ACHN (cell line): ENCODE data around the gene CDC42BPA.
"Not testable (repeated sequence)": the region's sequence is repeated elsewhere in the genome, so short reads cannot be mapped to it uniquely, and the experiment has no call there.

Source experiments
- DNase-seq: peaks from one replicate; pipeline ENCODE4 v3.0.0-alpha.2; 2015
- in situ Hi-C: cut with HindIII; loops from 2 replicates; pipeline ENCODE4 v1.10.0; 2017; ENCODE audit warnings: low sequenced_read_pairs, low pct_ligation_motif_present, low pct_unique_long_range_greater_than_20kb

Gene CDC42BPA

GRCh38 chr1:226971765-226972164 lies 346.5 kb downstream of the CDC42BPA start:
- no peak for DNase-seq
- in situ Hi-C loops, result no loop called here

DNA sequence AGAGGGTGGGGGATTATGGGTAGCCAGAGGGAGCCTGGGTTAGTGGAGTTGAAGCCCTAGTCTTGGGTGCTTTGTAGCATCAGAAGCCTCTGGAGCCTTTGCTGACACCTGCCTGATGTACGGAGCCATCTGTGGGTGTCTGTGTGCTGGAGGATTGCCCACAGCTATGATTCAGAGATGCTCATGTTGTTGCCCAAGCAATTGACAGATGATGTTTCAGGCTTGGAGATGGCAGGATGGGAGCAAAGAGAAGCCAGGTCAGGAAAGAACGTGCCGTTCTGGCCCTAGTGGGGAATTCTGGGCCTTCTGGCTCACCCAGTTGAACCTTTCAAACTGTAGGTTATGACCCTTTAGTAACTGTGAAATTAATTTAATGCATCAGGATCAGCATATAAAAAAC lies 350.6 kb downstream of the CDC42BPA start:
- DNase-seq, result no peak
- in situ Hi-C loops, result no loop called here

DNA sequence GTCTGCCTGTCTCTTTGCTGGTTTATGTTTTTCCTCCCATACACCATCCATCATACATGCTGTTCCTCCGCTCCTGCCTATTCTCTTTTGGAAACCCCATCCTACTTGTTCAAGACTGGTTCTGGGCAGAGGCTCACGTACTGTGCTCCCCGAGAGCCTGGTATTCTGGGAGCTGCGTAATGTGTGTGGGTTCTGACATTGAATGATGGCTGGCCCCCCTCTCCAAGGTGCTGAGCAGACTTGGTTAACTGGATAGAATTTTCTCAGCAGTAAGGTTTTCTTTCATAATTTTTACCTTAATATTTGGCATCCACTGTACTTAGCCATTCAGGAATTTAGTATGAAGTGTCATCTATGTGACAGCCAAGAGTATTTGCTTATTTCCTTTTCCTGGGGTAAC lies 351.6 kb downstream of the CDC42BPA start:
- DNase-seq, result no peak
- in situ Hi-C loops, result no loop called here

DNA sequence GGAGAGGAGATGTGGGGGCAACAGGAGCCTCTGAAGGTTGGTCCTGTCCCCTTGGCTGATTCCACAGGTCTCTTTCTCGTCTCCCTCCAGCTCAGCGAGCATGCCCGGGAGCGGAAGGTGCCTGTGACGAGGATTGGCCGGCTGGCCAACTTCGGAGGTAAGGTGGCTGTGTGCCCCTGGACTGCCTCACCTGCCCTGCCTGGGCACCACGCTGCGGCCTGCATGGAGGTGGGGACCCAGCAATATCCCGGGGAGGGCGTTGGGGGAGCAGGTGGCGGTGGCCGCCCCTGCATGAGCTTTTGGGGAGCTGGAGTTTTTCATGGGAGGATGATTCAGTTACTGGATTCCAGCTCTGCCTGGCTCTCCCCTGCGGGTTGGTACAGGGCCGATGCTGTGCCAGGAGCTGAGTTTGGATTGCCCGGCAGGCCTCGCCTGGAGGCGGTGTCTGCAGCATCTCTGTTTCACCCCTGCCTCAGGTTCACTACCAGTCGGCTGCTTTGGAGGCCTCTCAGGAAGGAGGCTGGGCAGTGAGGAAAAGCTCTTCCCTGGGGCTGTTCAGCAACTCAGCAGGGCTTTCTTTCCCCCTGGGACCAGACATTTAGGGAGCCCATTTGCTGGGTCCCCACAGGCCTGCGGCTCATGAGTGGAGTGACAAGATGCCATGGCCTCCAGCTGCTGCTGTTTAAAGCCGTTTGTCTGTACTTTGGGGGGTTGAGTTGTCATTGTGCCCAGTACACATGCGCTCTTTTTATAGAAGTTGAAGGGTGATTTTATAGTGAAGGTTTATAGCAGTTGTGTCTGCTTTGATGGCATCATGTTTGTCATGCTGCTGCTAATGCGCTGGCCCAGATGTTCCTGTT lies 352.5 kb downstream of the CDC42BPA start:
- in situ Hi-C loops, result no loop called here
- no peak for DNase-seq

- DNase-seq, result no peak
Observed at GRCh38 chr1:226964611-226965486, 353.4 kb downstream of the CDC42BPA start.

DNA sequence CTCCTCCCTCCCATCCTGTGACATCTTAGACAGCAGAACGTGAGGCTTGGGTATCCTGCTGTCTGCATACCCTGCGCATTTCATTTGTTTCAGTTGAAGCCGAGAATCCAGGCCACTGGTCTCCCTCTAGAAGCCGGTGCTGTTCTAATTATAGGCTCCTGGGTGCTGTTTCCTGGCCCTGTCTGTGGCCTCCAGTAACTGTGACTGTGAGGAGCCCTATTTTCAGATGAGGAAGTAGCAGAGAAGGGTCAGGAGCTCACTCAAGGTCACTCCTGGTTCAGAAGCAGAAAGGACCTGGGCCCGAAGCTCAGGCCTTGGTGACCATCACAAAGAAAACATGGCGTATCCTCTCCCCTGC lies 354.2 kb downstream of the CDC42BPA start:
- DNase-seq, result no peak
- in situ Hi-C loops, result no loop called here

More at GRCh38 chr1:226964611-226965486, 353.4 kb downstream of the CDC42BPA start:
- in situ Hi-C loops, result no loop called here

- in situ Hi-C loops, result no loop called here
- DNase-seq, result no peak
Observed at GRCh38 chr1:226962421-226963391, 355.6 kb downstream of the CDC42BPA start.

DNA sequence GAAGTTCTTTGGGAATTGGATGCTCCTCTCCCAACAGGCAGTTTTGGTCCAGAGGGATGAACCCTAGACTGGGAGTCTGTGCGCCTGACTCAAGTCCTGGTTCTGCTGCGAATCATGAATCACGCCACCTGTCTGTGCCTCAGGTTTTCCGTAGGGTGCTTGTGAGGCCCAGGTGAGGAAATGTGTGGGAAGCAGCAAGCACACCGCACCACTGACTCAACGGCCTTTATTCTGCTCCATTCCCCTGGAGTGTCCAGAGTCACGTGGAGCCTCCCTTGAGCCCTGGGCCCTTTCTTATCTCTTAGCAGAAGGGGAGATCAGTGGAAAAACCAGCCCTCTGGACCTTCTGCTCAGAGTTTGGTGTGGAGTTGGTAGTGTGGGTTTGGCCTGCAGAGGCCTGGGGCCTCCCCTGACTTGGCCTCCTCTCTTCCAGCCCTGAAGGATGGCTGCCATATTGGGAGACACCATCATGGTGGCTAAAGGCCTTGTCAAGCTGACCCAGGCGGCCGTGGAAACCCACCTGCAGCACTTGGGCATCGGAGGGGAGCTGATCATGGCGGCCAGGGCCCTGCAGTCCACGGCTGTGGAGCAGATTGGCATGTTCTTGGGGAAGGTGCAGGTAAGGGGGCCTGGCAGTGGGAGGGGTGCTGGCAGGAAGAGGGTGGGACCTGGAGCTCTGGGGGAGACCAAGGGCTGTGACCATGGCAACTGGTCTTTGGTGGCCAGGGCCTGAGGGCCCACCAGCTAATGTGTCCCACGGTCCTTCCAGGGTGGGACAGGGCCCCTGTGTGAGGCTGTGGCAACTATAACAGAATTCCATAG lies 357.1 kb downstream of the CDC42BPA start:
- in situ Hi-C loops, result no loop called here
- DNase-seq, result no peak

DNA sequence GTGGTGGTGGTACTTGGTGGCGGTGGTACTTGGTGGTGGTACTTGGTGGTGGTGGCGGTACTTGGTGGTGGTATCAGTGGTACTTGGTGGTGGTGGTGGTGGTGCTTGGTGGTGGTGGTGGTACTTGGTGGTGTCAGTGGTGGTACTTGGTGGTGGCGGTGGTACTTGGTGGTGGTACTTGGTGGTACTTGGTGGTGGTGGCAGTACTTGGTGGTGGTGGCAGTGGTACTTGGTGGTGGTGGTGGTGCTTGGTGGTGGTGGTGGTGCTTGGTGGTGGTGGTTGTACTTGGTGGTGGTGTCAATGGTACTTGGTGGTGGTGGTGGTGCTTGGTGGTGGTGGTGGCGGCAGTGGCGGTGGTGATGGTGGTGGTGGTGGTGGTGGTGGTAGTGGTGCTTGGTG lies 358.0 kb downstream of the CDC42BPA start:
- no peak for DNase-seq
- in situ Hi-C loops, result no loop called here

DNA sequence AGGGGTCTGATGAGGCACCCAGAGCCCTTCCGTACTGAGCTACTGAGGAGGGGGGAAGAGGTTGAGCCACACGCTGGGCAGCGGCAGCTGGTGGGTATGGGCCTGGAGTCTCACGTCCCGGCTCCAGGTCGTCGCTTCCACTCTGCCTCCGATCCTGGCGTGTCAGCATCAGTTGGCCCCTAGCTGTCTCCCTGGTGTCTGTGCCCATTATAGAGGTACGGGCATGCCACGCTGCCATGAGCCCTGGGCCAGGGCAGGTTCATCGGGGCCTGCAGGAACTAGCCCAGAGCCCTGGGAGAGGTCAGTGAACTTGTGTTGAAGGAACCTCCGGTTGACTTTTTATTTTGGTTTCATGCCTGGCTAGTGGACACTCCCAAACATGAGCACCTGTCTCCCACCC lies 360.0 kb downstream of the CDC42BPA start:
- in situ Hi-C loops, result no loop called here
- no peak for DNase-seq

GRCh38 chr1:226957714-226958113 lies 360.6 kb downstream of the CDC42BPA start:
- in situ Hi-C loops, result no loop called here
- no peak for DNase-seq

- no peak for DNase-seq
- in situ Hi-C loops, result no loop called here
Observed at GRCh38 chr1:226956942-226957713, 361.2 kb downstream of the CDC42BPA start.

DNA sequence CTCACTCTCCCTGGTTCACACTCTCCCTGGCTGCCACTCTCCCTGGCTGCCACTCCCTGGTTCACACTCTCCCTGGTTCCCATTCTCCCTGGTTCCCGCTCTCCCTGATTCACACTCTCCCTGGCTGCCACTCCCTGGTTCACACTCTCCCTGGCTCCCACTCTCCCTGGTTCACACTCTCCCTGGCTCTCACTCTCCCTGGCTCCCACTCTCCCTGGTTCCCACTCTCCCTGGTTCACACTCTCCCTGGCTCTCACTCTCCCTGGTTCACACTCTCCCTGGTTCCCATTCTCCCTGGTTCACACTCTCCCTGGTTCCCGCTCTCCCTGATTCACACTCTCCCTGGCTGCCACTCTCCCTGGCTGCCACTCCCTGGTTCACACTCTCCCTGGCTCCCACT lies 362.4 kb downstream of the CDC42BPA start:
- in situ Hi-C loops, DNase-seq: not testable (repeated sequence)

DNA sequence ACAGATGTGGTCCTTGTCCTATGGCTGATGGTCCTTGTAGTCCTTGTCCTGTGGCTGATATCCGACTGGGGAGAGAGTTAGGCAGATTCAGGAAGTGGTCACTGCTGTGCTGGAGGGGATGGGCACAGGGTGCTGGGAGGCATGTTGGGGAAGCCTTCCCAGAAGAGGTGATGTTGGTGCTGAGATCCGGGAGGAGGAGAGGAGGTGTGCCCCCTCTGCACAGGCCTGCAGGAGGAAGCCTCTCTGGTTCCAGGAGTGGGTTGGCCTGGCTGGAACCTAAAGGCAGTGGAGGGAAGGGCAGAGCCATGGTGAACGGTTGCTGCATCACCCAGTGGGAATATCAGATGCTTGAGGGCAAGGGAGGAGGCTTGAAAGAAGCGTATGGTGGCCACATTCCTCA lies 363.5 kb downstream of the CDC42BPA start:
- no peak for DNase-seq
- in situ Hi-C loops, result no loop called here

DNA sequence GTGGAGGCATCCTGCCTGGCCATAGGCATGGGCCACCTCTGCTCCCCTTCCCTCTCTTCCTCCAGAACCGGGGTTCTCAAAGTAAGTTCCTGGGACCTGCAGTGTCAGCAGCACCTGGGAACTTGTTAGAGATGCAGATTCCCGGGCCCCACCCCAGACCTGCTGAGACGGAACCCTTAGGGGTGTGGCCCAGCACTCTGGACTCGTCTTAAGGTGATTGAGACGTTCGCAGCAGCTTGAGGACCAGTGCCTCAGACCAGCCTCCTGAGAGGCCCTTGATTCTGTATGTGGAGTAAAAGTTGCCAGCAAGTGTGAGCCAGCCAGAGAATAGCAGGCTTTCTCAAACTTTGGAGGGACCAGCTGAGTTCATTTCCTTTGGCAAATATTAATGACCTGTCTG lies 364.0 kb downstream of the CDC42BPA start:
- no peak for DNase-seq
- in situ Hi-C loops, result no loop called here

GRCh38 chr1:226953175-226953800 lies 365.0 kb downstream of the CDC42BPA start:
- in situ Hi-C loops, result no loop called here
- DNase-seq, result no peak

DNA sequence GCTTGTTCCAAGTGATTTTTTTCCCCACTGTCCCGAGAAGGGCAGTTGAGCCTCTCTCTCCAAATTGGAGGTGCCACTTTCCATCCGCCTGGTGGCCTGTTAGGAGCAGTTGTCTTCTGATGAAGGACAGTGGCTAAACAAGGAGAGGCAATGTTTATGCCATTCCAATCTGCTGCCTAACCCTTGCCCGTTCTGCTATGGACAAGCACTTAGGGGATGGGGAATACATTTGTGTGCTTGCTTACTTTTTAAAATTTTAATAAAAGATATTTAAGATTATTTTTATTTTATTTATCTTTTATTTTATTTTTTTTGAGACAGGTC lies 366.2 kb downstream of the CDC42BPA start:
- in situ Hi-C loops, result no loop called here
- DNase-seq, result no peak
